SK-N-SH treated with all-trans-retinoic acid at 6 μM for 48 hours (cell line): ENCODE data around the gene PHKG2.

Source experiments
- BACH2 ChIP-seq: fragments of 250-450 bp; sonication (Bioruptor Pico); IDR thresholded peaks from 2 replicates; pipeline ENCODE4 v1.9.0; 2021; ENCODE audit warnings: mild to moderate bottlenecking, borderline replicate concordance
- CREB5 ChIP-seq: fragments of 250-450 bp; sonication (Bioruptor Pico); IDR thresholded peaks from 2 replicates; pipeline ENCODE4 v1.5.1; 2020; ENCODE audit warnings: low read depth, mild to moderate bottlenecking, moderate library complexity
- CSRNP3 ChIP-seq: fragments of 250-450 bp; sonication (Bioruptor Pico); IDR thresholded peaks from 2 replicates; pipeline ENCODE4 v1.5.1; 2021; ENCODE audit warnings: mild to moderate bottlenecking, moderate library complexity
- OSR1 ChIP-seq: fragments of 250-450 bp; sonication (Bioruptor Pico); IDR thresholded peaks from 2 replicates; pipeline ENCODE4 v1.8.0; 2022; ENCODE audit warnings: moderate library complexity, mild to moderate bottlenecking, inconsistent platforms
- PATZ1 ChIP-seq: fragments of 250-450 bp; sonication (Bioruptor Pico); IDR thresholded peaks from 2 replicates; pipeline ENCODE4 v1.8.0; 2020; ENCODE audit warnings: mild to moderate bottlenecking, moderate library complexity, borderline replicate concordance
- PPARA ChIP-seq: fragments of 250-450 bp; sonication (Bioruptor Pico); IDR thresholded peaks from 2 replicates; pipeline ENCODE4 v1.5.0; 2020; ENCODE audit warnings: mild to moderate bottlenecking, borderline replicate concordance
- SNAI2 ChIP-seq: fragments of 250-450 bp; sonication (Bioruptor Pico); IDR thresholded peaks from 2 replicates; pipeline ENCODE4 v1.5.0; 2020; ENCODE audit warnings: mild to moderate bottlenecking, moderate library complexity
- ZFP3 ChIP-seq: fragments of 250-450 bp; sonication (Bioruptor Pico); IDR thresholded peaks from 2 replicates; pipeline ENCODE4 v1.5.0; 2020; ENCODE audit warnings: mild to moderate bottlenecking, moderate library complexity

- no peak for TF ChIP-seq ZFP3 (CRISPR knock-in tag)
- no peak for TF ChIP-seq CREB5
- TF ChIP-seq CSRNP3 = no peak
- no peak for TF ChIP-seq PATZ1 (CRISPR knock-in tag)
- TF ChIP-seq SNAI2 (CRISPR knock-in tag) = no peak
- no peak for TF ChIP-seq PPARA (CRISPR knock-in tag)
- no peak for TF ChIP-seq OSR1
- TF ChIP-seq BACH2 (CRISPR knock-in tag) = no peak
These were observed 5.4 kb downstream of the PHKG2 start for GRCh38 chr16:30753596-30753995.
